NCI-H1105 treated with DMSO at 0.1 percent for 48 hours (cell line): ENCODE data around the gene RTP2.
A peak's percentile ranks its signal among the peaks of the same experiment; 100 is the strongest.

Source experiments
- DNase-seq: peaks from one replicate; lab custom pipeline; 2025; lab: John Stamatoyannopoulos, UW

RTP2 gene

DNA sequence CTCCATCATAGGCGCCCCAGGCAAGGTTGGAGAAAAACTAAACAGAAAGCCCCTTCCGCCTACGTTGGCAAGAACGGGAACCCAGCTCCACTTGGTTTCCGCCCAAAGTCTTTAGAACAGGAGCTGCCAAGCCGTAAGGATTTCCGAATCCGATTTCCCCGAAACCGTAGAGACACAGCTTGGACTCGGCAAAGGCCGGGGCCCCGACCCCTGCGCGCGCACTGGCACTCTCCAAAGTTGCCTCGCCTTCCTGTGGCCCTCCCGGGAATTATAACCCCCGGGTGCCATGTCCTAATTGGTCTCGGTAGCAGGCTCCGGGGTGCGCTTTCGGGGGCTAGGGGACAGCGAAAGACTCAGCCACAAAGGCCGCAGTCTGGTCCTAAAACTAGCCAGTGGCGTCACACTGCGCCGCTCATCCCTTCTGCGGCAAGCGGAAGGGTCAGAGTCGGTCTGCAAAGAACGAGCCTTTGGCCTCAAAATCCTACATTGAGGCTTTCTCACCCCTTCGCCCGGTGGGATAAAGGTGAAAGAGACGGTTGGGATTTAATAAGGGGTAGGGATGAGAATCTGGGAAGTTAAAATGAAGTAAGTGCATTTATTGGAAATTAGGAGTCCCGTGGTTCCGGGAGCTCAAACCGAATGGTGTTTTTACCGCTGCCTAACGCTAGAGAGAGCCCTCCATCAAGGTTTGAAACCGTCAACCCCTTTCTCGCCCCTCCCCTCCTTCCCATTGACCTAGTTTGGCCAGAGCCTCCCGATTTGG is 36.2 kb upstream of the RTP2 start:
- DNase-seq, result peak; percentile 97

DNA sequence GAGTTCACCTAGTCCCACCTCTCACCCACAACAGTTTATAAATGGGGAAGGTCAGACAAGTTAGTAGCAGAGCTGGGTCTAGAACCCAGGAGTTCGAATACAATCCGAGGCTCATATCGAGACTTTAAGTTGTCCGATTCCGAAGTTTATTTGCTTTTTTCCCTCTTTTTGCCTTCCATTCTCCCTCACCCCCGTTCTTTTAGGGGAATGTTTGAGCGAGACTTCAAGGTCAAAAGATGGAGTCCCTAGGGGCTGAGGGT is 35.6 kb upstream of the RTP2 start:
- DNase-seq, result no peak

DNA sequence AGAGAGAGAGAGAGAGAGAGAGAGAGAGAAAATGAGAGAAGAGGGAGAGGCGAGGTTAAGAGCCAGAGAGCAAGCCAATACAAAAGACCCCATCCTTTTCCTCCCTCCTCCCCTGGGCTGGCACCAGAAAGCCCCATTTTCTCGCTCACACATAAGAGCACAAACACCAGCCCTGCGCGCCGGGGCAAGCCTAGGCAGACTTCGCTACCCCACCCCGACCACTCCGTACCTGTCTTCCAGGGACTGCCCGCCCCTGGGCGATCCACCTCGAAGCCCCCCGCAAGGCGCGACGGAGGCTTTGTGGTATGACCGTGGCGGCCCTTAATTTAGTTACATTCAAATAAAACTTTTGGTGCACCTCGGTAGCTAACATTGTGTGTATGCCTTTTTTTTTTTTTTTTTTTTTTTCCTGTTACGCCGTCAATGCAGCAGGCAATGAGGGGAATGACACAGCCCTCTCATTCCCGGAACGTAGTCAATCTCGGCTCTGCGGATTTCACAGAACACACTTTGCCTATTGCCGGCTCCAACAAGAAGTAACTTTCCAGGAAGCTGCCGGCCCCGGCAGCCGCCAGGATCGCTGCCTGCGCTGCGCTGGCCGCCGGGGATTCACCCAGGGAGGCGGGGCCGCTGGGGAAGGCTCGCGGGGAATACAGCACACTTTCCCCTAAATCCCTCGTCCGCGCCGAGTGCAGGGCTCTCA is 35.2 kb upstream of the RTP2 start:
- peak; percentile 87 for DNase-seq

DNA sequence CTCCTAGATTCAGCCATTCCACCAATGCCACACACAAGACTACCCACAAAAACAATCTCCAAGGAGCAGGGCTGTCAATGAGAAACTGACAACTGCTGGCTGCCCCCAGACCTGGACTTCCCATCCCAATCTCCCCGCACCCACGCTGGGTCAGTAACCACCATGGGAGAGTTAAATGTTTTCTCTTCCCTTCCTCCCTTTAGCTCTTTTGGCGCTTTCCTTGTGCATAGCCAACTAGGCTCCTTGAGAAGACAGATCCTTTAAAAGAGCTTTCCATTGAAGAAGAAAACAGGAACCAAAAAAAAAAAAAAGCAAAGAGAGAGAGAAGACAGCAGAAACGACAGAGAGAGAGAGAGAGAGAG is 34.6 kb upstream of the RTP2 start:
- no peak for DNase-seq

DNA sequence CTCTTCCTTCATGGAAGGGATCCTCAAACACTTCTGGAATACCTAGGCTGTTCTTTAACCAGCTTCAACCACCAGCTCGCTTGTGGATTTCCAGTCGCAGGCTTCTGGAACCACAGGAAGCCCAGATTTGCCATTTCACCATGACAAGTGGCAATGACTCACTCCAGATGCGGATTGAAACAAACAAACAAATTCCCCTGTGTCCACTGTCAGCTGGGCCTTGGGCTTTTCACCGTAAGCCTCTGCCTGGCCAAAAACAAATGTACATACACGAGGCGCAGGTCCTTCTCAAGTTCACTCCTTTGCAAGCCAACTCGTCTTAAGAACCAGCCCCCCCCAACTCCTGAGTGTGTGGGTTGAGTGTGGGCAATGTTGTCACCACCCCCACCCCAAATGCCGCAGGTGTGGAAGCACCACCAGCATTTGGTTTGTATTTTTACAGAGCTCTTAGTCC is 34.1 kb upstream of the RTP2 start:
- no peak for DNase-seq

DNA sequence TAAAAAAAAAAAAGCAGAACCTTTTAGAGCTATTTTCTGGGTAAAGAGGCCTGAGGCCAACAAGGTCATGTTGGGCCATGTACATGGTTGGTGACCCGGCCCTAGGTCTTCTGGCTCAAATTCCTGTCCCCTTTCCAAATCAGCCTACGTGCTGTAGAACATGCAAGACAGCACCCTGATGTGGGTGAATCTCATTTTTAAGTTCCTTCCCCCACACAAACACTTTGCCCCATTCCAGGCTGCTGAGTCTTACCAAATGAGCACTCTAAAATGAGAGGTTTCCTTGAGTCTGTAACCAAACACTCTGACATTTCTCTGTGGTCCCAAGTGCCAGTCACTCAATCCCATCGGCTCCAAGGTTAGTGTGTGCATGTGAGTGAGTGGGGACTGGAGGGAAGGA is 33.5 kb upstream of the RTP2 start:
- no peak for DNase-seq

DNA sequence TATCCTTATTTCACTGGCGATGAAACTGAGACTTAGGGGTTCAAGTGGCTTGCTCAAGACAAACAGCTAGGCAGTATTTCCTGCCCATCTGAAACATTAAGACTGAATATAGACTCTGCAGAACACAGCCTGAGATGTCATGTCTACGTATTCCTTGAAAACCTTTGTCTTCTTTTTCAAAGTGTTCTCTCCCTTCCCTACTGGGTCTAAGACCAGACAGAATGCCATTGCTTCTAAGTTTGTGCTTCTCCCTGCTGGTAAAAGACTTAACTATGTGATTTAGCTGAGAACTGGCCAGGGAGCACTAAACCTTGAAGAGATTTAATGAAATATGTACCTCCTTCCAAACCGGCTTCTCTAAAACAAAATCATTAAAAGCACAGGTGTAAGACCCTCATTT is 33.0 kb upstream of the RTP2 start:
- no peak for DNase-seq

DNA sequence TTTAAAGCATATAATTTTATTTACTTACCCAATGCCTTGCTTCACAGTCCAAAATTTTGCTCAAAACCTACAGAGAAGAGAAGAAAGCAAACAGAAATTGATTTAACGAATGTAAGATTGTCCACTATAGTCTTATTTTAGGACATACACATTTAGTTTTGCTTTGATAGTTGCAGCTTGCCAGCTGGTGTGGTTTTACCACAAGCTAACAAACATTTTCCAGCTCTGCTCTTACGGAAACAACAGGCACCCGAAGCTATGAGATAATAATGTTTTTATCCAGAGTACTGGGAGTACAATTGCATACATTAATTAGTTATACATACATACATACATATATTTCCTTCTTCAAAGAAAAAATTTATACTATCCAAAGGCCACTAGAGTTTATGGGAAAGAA is 32.5 kb upstream of the RTP2 start:
- no peak for DNase-seq

DNA sequence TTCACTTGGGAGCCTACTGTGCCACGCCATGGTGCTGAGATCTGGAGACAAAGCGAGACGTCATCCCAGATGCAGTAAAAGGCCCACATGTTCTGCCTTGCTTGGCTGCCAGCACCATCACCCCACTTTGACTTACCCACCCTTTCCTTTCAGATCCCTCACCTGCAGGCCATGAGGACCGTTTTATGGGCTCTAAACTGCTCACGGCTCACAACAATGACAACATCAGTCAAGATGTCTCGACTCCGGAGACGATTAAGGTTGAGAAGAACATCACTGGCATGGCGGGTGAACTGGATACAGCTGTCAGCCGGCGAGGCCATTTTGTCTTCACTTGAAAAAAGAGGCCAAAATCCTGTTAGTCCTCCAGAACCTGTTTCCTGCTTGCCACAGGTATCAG is 31.0 kb upstream of the RTP2 start:
- DNase-seq, result no peak

DNA sequence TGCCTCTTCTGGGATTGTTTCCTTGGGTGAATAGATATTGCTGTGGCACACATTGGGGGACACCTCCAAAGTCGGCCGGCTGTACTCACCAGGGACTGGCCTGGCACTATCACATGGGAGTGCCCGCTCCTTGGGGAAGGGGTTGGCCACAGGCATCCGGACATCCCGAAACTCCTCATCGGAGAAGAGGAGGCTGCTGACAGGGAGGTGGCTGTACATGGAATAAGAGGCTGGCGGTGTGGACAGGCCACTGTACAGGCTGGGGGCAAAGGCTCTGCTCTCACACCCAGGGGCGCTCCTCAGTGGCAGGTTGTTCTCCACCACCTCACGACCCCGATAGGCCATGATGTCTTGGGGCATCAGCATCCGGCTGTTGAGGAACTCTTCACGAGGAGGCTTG is 27.2 kb upstream of the RTP2 start:
- DNase-seq, result no peak

DNA sequence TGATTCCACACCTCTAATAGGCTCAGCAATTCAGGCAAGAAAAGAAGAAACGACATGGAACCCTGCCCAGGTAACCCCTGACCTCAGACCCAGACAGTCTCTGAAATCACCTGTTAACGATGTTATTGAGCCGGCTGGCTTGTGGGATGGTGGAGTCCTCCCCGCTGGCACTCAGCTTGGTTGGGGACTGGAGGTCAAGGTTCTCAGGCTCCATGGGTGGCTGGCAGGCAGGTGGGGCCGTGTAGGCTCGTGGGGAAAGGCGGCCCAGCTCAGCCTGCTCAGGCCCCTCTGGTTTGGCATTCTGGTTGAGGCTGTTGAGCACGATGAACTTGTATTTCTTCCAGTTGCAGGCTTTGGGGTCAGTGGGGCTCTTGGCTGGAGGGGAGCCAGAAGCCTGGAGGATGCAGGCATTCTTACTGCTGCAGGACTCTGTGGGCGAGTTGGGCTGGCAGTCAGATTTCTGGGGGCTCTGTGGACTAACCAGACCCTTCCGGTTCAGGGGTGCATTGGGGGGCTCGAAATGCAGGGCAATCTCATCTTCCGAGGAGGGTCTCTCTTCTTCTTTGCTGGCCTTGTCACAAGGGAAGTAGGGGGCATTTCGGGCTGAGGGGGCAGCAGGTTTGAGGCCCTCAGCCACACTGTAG is 26.7 kb upstream of the RTP2 start:
- DNase-seq, result no peak

DNA sequence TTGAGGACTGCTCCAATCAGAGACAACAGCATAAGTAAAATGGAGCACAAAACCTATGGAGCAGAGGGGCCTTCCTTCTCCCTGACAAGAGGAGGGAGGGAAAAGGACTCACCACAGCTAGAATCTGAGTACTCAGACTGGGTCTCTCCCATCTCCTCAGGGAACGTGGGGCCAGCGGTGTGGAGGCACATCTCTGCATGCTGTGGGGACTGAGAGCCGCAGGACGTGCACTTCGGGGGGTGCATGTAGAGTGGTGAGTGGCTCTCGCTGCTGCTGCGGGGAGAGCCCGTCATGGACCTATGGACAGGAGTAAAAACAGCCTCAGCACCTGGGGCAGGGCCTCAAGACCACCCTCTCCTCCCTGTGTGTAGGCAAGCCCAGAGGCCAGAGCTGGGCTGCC is 25.9 kb upstream of the RTP2 start:
- DNase-seq, result no peak

DNA sequence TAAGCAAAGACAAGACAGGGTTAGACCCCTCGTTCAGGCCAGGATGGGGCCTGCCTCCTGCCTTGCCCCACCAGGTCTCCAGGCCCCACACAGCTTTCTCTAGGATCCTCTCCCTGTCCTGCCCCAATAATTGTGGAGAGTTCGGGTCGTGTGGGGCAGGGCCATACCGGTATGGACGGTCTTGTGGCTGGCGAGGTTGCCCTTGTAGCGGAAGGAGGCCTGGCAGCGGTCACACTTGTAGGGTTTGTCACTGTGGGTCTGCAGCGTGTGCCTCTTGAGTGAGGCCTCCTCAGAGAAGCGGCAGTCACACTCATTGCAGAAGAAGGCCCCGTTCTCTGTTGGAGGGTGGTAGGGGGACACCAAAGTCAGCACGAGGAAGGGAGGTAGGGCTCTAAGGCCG is 24.2 kb upstream of the RTP2 start:
- no peak for DNase-seq

DNA sequence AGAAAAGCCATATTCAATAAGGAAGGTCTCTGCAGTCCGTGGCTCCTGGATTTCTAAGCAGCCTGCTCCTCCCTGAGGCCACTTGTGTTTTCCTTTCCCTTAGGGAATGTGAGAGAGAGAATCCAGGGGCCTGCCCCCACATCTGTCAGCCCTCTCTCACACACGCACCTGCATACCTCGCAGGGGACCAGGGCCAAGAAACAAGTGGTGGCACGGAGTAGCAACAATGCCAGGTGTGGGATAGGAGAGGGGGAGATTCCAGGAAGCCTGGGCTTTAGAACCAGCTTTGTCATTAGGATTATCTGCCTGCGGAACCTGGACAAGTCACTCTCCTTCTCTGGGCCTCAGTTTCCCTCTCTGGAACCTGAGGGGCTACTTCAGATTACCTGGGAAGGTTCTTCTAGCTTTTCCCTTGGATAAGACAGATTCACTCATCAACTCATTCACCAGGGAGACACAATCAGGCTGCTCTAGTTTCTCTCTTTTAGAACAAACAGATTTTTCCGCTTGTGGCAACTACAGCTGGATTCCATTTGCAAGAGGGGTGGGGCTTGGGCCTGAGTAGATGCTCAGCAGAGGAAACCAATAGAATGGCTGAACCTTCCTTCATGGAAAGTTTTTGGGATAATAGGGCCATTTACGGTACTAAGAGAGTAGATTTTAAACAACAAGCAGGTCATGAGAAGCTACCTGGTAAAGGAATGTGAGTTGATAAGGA is 23.5 kb upstream of the RTP2 start:
- DNase-seq, result no peak

DNA sequence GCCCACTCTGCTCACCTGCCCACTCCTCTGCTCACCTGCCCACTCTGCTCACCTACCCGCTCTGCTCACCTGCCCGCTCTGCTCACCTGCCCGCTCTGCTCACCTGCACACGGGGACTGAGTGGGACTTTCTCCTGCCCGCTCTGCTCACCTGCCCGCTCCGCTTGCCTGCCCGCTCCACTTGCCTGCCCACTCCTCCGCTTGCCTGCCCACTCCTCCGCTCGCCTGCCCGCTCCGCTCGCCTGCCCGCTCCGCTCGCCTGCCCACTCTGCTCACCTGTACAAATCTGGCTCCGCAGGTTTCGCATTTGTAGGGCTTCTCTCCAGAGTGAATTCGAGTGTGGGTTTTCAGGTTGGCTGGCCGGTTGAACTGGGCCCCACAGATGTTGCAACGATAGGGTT is 22.9 kb upstream of the RTP2 start:
- no peak for DNase-seq

DNA sequence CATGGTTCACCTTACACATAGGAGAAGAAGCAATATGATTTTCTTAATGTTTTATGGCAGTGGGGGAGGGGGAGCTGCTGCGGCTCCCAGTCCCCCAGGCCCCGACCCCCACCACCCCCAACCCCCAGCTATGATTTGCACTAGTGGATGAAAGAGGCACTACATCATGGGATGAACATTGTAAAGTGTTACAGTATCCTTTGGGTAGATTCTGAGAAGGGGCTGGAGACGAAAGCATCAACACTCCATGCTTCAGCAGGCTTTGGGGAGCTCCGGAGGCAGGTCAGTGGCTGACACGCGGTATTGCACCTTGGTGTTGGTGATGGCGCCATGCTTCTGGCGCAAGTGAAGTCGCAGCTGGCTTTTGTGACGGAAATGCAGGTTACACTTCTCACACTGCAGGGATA is 19.9 kb upstream of the RTP2 start:
- DNase-seq, result no peak

DNA sequence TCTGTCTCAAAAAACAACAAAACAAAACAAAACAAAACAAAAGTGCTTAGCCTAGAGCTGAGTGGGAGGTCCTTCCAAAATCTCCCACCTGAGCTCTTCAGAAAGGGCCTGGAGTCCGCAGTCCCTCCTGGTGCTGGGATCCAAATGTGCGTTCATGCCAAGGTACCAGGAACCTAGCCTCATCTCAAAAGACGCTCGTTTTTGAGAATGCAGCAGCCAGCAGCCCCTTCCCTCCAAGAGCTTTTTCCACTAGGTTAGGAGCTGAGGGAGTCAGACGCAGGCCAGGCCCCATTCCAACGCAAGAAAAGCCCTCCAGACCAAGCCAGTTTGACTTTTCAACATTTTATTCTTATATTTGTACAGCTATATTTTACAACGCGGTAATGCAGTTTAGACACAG is 18.7 kb upstream of the RTP2 start:
- DNase-seq, result no peak

DNA sequence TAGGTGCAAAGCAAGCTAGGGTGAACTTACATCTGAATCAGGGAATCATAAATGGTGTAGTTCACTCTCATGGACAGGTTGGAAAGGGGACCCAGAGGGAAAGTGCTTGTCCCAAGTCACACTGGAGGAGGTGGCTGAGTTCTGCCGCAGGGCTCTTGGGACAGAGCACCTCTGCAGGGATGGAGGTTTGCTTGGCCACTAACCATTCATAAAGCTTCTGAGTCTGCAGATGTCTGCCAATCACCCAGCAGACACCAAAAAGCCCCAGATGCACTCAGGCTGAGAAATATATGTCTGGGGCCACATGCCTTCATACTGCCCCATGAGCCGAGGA is 17.9 kb upstream of the RTP2 start:
- DNase-seq, result no peak

DNA sequence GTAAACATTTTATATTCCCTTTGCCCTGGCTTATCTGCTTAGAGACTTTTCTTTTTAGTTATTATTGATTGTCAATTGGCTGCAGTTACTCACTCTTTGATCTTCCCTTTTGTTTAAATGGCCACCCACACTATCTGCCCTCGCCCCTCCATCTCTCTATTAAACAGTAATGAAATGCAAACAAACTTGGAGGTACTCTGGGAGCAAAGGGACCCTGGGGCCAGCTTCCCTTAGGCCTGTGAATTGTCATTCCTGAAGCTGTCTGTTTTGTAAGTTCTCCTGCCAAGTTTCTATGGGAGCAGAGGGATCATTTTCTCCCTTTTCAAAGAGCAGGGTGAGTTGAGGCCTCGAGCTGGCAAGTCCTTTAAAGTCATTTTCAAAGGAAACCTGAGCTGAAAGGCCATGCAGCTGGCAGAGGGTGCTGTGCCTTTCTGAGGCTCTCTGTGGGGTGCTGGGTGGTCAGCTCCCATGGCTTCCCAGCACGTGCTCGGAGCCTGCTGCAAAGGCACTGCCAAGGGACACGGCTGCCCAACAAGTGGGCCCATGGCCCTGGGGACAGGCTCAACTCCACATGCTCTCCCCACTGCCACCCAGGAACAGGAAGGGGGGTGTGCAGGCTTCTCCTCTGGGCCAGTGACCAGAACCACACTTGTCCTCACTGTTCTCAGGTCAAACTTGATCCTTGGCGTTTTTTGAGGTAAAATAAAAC is 17.4 kb upstream of the RTP2 start:
- DNase-seq, result peak; percentile 64

DNA sequence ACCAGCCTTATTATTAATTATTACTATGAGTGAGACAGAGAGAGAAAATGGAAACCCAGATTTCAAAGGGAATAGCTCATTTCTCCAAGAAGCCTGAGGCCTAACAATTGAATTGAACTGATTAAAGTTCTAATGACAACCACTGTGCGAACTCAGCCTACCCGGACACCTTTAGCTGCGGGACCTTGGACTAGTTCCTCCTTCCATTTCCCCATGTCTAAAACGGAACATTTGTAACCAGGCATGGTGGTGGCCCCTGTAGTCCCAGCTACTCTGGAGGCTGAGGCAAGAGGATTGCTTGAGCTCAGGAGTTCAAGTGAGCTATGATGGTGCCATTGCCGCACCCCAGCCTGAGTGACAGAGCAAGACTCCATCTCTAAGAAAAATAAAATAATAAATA is 16.4 kb upstream of the RTP2 start:
- no peak for DNase-seq

DNA sequence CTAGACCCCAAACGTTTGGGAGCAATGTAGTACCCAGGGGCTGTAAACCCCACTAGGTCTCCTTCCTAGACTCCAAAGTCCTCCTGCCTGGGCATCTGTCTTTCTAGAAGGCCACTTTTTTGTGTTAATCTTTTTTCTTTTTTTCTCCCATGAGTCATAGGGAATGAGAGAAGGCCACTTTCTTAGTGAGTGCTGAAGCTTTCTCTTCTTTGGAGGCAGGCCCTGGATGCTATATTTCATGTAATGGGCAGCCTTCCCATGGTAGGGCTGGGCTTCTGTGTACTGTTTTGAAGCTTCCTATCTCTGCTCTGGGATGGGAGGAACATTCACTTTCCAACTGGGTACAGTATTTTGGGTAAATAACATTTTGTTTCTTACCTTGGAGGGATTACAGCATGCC is 15.2 kb upstream of the RTP2 start:
- DNase-seq, result no peak

DNA sequence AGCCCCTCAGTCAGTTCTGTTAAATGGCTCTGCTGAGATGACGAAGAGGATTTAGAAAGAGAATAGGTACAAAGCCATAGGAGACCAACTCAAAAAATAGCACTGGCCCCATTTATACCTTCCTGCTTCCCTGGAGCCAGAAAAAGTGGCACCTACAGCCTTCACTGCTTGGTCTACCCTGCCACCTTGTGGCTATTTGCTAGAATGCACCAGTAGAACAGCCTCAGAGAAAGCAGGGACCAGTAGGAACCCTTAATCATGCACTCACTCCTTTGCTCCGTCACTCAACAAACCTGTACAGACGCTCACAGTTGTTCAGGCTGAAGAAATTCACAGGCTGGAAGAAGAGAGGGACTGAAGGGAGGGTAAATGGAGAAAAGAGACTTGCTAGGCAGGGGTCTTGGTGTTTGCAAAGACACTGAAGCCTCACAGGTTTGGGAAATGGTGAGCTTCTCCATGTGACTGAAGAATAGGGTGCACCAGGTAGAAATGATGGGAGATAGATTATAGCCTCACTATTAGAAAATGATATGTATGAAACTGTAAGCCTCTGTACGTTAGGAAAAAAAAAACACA is 12.1 kb upstream of the RTP2 start:
- DNase-seq, result peak; percentile 79
